ENCODE results near the gene LSAMP. TPM values are rescaled to one million over a fixed set of nuclear protein-coding genes. Genes with fewer than 3 reads are reported as not detected.
"Not testable (repeated sequence)": the region's sequence is repeated elsewhere in the genome, so short reads cannot be mapped to it uniquely, and the experiment has no call there.

Gene LSAMP
- total RNA-seq, 1 donor from 2014 or later, result 30.1 TPM

DNA sequence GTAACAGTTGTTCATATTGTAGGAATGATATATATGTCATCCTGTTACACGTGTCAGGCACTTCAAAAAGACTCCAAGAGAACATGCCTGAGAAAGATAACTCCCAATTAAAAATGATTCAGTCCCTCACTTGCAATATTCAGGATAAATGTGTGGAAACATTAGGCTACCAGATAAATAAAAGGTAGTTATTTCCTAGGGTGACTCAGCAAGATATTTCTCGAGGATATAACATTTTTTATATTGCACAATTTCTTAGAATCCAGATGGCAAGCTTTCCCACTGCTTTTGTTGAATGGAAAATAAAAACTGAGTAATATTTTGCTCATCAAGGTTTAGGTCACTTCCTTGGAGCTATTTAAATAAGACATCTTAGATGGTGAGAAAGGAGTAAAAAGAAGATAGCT lies 640.6 kb downstream of the LSAMP start:
- H3K4me1 Mint-ChIP-seq, result peaks cover 7% of the 10 kb centered on the region
- H3K36me3 Mint-ChIP-seq, result no peaks in the 10 kb centered on the region
- H3K27ac Mint-ChIP-seq, result no peak overlapping the region
- H3K9me3 Mint-ChIP-seq, result no peaks in the 10 kb centered on the region
- no peaks in the 10 kb centered on the region for H3K27me3 Mint-ChIP-seq (ENCODE audit: low read depth)
- TF ChIP-seq, protein P1, sequence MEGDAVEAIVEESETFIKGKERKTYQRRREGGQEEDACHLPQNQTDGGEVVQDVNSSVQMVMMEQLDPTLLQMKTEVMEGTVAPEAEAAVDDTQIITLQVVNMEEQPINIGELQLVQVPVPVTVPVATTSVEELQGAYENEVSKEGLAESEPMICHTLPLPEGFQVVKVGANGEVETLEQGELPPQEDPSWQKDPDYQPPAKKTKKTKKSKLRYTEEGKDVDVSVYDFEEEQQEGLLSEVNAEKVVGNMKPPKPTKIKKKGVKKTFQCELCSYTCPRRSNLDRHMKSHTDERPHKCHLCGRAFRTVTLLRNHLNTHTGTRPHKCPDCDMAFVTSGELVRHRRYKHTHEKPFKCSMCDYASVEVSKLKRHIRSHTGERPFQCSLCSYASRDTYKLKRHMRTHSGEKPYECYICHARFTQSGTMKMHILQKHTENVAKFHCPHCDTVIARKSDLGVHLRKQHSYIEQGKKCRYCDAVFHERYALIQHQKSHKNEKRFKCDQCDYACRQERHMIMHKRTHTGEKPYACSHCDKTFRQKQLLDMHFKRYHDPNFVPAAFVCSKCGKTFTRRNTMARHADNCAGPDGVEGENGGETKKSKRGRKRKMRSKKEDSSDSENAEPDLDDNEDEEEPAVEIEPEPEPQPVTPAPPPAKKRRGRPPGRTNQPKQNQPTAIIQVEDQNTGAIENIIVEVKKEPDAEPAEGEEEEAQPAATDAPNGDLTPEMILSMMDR (IDR thresholded peaks at IDR 0.05; ENCODE audit: unreplicated experiment), result no peak
- no peak for DNase-seq (ENCODE audit: low spot score in 2 of 2, unreplicated experiment in 2 of 2)
- no peak overlapping the region for H3K4me3 Mint-ChIP-seq

DNA sequence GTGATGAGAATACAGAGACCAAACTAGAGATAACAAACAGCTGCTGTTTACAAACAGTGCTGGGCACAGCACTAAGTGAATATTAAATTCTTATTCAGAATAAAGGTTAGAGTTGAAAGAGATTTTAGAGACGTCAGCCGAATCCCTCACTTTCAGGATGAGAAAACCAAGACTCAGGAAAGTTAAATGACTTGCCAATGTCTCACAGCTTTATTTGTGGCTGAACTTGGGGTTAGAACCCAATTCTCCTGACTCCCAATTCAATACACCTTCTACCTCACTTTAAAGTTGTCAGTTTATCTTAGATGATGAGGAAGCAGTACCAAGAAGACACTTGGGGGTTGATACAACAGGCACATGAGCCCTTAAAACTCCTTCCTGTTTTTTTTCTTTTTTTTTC lies 641.1 kb downstream of the LSAMP start:
- Mint-ChIP-seq H3K36me3 (no peaks in the 10 kb centered on the region), H3K27me3 (ENCODE audit: low read depth) (no peaks in the 10 kb centered on the region), H3K27ac (no peak overlapping the region), H3K9me3 (no peaks in the 10 kb centered on the region), H3K4me3 (no peak overlapping the region), H3K4me1 (peaks cover 7% of the 10 kb centered on the region)
- TF ChIP-seq, protein P1 (IDR thresholded peaks at IDR 0.05; ENCODE audit: unreplicated experiment), result no peak
- DNase-seq (ENCODE audit: low spot score in 2 of 2, unreplicated experiment in 2 of 2), result no peak

DNA sequence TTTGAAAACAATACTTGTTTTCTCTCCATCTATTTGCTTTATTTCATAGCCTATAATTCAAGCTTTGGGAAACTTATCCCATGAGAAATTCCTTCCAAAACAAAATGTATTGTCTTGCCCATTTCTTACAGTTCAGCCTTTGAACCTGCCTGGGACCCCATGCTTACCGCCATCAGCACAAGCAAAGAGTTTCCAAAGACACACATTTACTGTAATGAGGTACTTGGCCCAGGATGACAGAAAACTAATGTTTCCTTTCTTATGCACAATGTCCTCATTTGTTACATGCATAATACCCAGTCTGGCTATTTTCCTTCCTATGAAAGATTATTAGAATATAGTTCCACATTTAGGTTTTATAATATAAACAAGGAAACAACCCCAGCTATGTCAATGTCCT lies 641.6 kb downstream of the LSAMP start:
- DNase-seq (ENCODE audit: low spot score in 2 of 2, unreplicated experiment in 2 of 2), result no peak
- Mint-ChIP-seq H3K27ac (no peak overlapping the region), H3K9me3 (no peaks in the 10 kb centered on the region), H3K36me3 (no peaks in the 10 kb centered on the region), H3K27me3 (ENCODE audit: low read depth) (no peaks in the 10 kb centered on the region), H3K4me3 (no peak overlapping the region), H3K4me1 (peaks cover 7% of the 10 kb centered on the region)
- TF ChIP-seq, protein P1 (IDR thresholded peaks at IDR 0.05; ENCODE audit: unreplicated experiment), result no peak

DNA sequence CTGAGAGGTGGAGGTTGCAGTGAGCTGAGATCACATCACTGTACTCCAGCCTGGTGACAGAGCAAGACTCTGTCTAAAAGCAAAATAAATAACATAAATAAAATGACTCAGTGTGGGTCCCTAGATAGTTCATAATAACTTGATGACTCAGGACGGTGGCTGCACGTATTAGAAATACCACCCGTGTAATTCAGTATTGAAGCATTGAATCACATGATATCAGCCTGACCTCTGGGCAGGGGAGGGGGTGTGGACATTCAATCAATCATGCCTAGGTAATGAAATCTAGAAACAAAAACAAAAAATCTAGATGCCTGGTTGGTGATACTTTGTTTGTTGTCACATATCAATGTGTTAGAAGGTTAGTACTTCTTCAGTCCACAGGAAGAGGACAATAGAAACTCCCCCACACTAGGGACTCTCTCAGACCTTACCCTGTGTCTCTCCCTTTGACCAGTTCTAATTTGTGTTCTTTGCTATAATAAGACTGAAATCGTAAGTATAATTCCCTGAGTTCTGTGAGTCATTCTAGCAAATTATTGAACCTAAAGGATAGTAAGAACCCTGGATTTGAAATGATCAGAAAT lies 644.7 kb downstream of the LSAMP start:
- H3K36me3 Mint-ChIP-seq, result no peaks in the 10 kb centered on the region
- H3K4me3 Mint-ChIP-seq, result no peak overlapping the region
- TF ChIP-seq, protein P1 (IDR thresholded peaks at IDR 0.05; ENCODE audit: unreplicated experiment), result no peak
- H3K4me1 Mint-ChIP-seq, result peaks cover 5% of the 10 kb centered on the region
- H3K9me3 Mint-ChIP-seq, result no peaks in the 10 kb centered on the region
- H3K27me3 Mint-ChIP-seq (ENCODE audit: low read depth), result no peaks in the 10 kb centered on the region
- DNase-seq (ENCODE audit: low spot score in 2 of 2, unreplicated experiment in 2 of 2), result no peak
- H3K27ac Mint-ChIP-seq, result no peak overlapping the region

DNA sequence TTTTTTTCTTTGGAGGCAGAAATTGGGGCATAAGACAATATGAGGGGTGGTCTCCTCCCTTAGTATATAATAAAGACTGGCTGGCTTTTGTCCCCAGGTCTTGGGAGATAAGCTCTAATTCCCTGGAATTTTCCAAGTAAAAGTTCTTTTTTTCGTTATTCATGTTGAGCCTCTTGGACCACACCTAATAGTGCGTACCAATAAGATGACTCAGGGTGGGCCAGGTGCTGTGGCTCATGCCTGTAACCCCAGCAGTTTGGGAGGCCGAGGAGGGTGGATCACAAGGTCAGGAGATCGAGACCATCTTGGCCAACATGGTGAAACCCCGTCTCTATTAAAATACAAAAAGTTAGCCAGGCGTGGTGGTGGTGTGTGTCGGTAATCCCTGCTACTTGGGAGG lies 645.2 kb downstream of the LSAMP start:
- not testable (repeated sequence) for H3K27ac Mint-ChIP-seq; H3K27me3 Mint-ChIP-seq (ENCODE audit: low read depth)

DNA sequence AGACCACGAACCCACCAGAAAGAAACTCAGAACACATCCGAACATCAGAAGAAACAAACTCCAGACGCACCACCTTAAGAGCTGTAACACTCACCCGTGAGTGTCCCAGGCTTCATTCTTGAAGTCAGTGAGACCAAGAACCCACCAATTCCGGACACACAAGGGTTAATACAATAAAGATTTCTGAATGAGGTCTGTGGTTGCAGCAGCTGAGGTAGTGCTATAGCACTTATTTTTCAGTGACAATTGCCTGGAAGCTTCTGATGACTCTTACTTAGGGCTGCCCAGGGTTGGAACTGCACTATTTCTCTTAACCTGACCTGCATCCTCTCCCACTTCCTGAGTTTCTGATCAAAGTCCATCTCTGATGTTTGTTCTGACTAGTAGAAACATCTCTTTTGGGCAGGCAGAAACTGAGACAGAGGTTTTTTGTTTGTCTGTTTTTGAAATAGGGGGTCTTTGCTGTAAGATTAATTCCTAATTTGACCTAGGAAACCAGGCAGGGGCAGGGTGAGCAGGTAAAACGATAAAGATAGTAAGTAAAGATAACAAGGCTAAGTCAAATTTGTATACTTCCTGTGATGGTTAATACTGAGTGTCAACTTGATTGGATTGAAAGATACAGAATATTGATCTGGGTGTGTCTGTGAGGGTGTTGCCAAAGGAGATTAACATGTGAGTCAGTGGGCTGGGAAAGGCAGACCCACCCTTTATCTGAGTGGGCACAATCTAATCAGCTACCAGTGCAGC lies 652.9 kb downstream of the LSAMP start:
- peaks cover 5% of the 10 kb centered on the region for H3K4me1 Mint-ChIP-seq
- no peak for DNase-seq (ENCODE audit: low spot score in 2 of 2, unreplicated experiment in 2 of 2)
- TF ChIP-seq, protein P1 (IDR thresholded peaks at IDR 0.05; ENCODE audit: unreplicated experiment), result no peak
- H3K27me3 Mint-ChIP-seq (ENCODE audit: low read depth), result no peaks in the 10 kb centered on the region
- no peak overlapping the region for H3K27ac Mint-ChIP-seq
- H3K36me3 Mint-ChIP-seq, result no peaks in the 10 kb centered on the region
- no peaks in the 10 kb centered on the region for H3K9me3 Mint-ChIP-seq
- H3K4me3 Mint-ChIP-seq, result peak overlapping the region; percentile 20

More for the DNA sequence above, 645.2 kb downstream of the LSAMP start:
- H3K4me3 Mint-ChIP-seq; H3K9me3 Mint-ChIP-seq; H3K36me3 Mint-ChIP-seq; DNase-seq (ENCODE audit: low spot score in 2 of 2, unreplicated experiment in 2 of 2); H3K4me1 Mint-ChIP-seq: not testable (repeated sequence)

DNA sequence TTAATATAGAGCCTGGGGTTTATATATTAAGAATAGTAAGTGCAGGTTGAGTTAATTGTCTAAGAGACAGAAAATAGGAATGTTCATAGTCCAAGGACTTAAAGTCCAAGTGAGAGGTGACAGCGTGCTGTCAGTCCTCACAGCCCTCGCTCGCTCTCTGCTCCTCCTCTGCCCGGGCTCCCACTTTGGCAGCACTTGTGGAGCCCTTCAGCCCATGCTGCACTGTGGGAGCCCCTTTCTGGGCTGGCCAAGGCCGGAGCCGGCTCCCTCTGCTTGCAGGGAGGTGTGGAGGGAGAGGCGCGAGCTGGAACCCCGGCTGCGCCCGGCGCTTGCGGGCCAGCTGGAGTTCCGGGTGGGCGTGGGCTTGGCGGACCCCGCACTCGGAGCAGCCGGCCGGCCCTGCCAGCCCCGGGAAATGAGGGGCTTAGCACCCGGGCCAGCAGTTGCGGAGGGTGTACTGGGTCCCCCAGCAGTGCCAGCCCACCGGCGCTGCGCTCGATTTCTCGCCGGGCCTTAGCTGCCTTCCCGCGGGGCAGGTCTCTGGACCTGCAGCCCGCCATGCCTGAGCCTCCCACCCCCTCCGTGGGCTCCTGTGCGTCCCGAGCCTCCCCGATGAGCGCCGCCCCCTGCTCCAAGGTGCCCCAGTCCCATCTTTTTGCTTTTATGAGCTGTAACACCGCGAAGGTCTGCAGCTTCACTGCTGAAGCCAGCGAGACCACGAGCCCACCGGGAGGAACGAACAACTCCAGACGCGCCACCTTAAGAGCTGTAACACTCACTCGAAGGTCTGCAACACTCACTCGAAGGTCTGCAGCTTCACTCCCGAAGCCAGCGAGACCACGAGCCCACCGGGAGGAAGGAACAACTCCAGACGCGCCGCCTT lies 653.8 kb downstream of the LSAMP start:
- not testable (repeated sequence) for DNase-seq (ENCODE audit: low spot score in 2 of 2, unreplicated experiment in 2 of 2); H3K9me3 Mint-ChIP-seq; H3K36me3 Mint-ChIP-seq; H3K27me3 Mint-ChIP-seq (ENCODE audit: low read depth); H3K27ac Mint-ChIP-seq; H3K4me1 Mint-ChIP-seq
- H3K4me3 Mint-ChIP-seq, result peak overlapping the region; percentile 20
